GM19452 (cell line): ENCODE results near the gene RAX2.

Source experiments
- ATAC-seq: cut with Tn5 transposase; IDR thresholded peaks from one replicate; pipeline ENCODE4 v1.9.1; 2021; ENCODE audit not compliant: unreplicated experiment

Gene RAX2

DNA sequence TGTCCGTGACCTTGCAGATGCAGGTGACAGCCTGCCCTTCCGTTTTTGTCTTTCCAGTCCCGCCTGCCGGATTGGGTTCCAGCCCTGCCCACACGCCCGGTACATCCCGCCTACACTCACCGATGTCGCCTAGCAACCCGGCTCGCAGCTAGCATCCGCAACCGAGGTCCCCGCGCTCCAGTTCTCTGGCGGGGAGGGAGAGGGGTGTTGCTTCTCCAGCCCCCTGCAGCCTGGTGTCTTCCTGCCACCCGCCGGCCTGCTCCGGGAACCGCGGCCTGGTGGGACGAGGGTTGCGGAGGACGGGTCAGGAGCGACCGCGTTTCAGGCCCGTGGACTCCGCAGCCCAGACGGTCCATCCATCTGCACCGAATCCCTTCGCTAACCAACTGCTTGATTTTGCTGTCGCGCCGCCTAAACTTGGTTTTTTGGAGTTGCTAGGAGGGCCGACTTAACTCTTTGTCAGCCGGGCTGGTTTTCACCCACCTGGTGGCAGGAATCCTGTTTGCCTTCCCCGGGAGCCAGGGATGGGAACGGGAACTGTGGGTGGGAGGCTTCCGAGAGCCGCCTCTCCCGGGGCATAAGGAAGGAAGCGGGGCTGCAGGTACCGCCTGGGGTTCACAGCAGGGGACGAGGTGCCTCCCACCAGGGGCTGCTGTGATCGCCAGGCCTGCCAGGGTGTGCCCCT is 29.5 kb upstream of the RAX2 start:
- no peak for ATAC-seq

DNA sequence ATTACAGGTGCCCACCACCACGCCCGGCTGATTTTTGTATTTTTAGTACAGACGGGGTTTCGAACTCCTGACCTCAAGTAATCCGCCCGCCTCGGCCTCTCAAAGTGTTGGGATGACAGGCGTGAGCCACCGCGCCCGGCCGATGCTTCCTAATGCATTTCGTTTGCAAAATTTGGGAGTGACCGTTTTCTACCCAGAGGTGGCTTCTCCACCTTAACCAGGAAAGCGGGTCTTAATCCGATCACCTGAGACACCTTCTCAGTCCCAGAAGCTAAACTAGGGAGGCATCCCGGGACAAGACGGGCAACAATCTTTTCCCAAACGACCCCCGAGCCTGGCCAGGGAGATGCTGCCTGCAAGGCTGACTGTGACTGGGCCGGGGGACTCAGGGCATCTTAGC is 29.0 kb upstream of the RAX2 start:
- ATAC-seq: no peak

DNA sequence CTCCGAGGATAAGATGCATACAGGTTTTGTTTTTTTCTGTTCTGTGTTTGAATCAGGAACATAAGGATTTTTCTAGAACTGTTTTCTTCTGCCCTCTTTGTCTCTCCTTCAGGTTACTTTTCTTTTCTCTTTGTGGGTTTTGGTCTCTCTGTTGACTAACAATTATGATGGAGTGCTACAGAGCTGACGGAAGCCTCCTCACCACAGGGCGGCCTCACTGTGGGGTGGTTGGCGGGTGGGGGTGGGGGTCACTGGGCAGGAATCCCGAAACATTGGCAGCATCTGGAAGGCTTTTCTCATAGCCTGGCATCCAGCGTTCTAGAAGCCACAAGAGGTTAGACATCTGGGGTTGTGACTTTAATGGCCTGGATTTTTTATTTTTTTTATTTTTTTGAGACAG is 26.1 kb upstream of the RAX2 start:
- ATAC-seq: no peak

DNA sequence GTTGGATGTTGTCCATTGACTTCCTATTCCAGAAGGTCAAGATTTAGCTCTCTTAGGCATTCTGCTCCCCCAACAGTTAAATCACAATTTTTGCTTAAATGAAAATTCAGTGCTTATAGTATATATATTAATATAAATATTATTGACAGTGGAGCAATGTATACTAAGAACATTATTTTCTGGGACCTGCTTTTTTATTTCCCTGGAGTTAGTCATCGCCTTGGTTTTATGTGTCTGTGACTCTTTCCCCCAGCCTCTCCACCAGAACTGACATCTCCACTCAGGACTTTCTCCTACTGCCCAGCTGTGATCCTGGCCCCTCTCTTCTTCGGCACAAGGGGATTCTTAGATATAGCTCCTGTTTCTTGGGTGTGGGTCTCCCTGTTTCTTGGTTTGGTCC is 24.3 kb upstream of the RAX2 start:
- ATAC-seq: no peak

- ATAC-seq: no peak
Measured at GRCh38 chr19:3793799-3794198, 21.8 kb upstream of the RAX2 start.

DNA sequence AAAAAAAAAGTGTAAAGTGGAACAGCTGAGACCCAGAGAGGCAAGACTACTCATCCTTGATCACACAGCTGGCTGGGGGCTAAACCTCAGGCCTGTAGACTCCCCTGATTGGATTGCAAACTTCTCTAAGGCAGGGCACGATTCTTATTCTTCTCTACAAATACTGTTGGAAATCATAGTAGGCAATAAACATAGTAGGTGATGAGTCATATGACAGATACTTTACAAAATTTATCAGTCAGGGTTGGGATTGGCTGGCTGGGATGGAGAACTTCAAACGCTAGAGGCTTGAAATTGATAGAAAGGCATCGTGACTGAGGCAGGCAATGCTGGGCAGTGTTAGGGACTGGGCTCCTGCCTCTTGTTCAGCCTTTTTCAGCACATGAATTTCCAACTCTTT is 20.1 kb upstream of the RAX2 start:
- ATAC-seq: no peak

DNA sequence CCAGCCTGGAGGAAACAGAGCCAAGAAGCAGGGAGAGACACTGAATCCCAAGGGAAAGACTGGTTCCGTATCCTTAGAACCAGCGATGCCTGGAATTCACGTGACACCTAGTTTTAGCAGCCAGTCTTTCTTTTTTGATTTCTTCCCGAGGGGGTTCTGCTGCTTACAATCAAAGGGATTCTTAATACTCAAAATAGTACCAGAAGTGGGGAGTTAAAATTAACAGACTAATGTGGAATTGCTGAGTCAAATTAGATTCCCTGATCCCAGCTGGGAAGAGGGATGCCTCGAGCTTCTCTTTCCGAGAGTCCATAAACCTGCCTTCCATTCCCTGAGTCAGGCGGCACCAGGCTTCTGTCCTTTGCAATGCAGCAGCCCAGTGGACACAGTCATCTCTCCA is 18.9 kb upstream of the RAX2 start:
- ATAC-seq: no peak

DNA sequence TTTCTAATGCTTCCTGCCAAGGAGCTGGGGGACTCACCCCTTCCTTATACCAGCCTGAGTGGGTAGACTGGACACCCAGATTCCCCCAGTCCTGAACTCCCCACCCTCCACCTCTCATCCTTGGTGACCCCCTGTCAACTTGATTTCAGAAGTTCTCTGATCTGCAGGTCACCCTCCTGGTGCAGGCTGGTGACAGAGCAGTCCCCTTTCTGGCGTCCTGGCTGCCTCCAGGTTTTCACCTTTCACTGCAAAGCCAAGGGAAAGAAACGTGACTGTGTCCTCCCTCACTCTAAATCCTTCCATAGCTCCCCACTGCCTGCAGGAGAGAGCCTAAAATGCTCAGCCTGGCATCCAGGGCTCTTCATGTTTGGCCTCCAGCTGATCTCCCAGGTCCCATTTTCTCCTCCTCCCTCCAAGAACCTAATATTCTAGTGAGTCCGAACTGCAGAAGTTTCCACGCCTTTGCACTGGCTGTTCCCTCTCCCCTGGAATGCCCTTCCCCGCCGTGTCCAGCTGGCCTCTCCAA is 18.2 kb upstream of the RAX2 start:
- no peak for ATAC-seq

DNA sequence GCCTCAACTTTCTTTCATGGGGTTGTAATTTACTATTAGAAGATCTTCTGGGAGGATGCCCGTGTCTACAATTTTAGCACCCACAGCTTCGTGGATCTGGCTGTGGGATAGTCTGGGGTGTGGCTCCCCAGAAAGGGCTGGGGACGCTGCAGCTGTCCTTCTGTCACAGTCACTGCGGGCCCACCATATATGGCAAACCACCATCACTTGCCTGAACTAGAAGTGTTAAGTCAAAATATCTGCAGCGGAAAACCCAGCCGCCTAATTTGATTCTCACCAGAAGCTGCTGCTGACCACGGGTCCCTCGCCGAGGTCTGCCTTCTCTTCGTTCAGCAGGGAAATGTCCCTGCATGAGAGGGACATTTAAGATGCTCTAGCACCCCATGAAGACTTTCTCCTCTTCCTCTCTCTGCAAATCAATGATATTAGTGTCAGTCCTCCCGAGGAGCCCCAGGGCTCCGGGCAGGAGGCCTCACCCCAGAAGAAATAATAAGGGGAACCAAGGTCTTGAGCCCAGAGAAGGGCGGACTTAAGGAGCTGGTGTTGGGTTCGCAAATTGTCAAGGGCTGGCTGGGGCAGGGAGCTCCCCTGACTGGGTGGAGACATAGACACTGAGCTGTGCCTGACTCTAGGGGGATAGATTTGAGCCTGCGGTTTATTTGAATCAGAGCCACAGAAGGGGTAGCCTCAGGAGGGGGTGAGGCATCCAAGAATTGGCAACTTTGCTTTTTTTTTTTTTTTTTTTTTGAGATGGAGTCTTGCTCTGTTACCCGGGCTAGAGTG is 17.2 kb upstream of the RAX2 start:
- no peak for ATAC-seq

GRCh38 chr19:3785938-3786824 is 14.2 kb upstream of the RAX2 start, which contains the start of gene MATK:
Gene MATK, minus strand, starts transcription at chr19:3786381. Its CDS starts 1,246 bp downstream, at chr19:3785135.
- ATAC-seq: no peak

DNA sequence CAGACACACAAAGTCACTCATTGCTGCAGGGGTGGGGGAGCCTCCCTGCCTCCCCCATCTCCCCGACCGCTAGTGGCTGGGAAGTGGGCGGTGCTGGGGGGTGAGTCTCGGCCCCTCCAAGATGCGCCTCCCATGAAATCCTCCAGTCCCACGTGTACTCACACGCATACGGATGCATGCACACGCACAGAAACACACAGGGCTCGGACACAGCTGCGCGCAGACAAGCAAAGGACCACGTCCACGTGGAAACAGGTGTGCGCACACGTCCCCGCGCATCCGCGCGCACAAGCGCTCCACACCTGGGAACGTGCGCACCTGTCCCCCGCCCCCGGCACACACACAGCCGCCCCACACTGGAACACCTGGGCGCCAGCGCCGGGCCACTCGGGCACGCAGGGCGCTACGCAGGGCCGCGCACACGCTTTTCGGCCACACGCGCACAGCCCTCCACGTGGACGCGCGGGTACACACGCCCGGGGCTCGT is 13.5 kb upstream of the RAX2 start:
- ATAC-seq: no peak

GRCh38 chr19:3784607-3785450 is 12.8 kb upstream of the RAX2 start:
- no peak for ATAC-seq

- no peak for ATAC-seq
Measured at GRCh38 chr19:3783660-3784584, 11.9 kb upstream of the RAX2 start.

DNA sequence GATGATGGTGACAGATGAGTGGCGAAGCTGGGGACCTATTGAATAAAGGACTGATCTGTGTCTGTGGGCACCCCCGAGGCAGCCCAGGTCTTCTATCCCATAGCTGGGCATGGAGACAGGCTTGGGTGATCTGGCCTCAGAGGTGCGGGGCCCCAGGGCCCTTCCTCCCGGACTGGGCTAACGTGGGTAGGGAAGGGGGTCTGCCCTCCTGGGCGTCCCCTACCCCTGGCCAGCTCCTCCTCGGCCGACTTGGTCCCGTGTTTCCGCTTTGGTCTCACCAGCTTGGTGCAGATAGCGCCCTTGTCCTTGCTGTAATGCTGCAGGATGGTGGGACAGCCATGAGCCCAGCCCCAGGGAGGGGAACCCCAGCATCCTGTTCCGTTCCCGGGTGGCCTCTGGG is 10.9 kb upstream of the RAX2 start:
- ATAC-seq: no peak

GRCh38 chr19:3782330-3782729 is 10.3 kb upstream of the RAX2 start:
- no peak for ATAC-seq

- no peak for ATAC-seq
Measured at GRCh38 chr19:3781603-3782002, 9.6 kb upstream of the RAX2 start.

DNA sequence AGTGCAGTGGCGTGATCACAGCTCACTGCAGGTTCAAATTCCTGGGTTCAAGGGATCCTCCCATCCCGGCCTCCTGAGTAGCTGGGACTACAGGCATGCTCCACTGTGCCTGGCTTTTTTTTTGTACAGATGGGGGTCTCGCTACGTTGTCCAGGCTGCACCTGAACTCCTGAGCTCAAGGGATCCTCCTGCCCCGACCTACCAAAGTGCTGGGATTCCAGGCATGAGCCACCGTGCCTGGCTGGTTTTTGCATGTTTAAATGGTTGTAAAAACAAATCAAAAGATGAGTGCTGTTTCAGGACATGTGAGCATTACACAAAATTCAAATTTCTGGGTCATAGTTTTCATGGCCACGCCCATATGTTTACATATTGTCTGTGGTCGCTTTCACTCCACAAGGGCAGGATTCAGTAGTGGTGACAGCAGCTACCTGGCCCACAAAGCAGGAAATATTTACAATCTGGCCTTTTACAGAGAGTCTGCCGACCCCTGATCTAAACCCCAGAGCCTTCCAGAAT is 8.8 kb upstream of the RAX2 start:
- ATAC-seq: no peak

GRCh38 chr19:3778899-3779723 is 7.1 kb upstream of the RAX2 start:
- ATAC-seq: no peak
